Measurements from ENCODE around the gene GDF9. TPM values are rescaled to one million over a fixed set of nuclear protein-coding genes. Genes with fewer than 3 reads are reported as not detected.
A peak's percentile ranks its signal among the peaks of the same experiment; 100 is the strongest.

GDF9 gene
- total RNA-seq, 1 experiment from 2014 or later = not detected

DNA sequence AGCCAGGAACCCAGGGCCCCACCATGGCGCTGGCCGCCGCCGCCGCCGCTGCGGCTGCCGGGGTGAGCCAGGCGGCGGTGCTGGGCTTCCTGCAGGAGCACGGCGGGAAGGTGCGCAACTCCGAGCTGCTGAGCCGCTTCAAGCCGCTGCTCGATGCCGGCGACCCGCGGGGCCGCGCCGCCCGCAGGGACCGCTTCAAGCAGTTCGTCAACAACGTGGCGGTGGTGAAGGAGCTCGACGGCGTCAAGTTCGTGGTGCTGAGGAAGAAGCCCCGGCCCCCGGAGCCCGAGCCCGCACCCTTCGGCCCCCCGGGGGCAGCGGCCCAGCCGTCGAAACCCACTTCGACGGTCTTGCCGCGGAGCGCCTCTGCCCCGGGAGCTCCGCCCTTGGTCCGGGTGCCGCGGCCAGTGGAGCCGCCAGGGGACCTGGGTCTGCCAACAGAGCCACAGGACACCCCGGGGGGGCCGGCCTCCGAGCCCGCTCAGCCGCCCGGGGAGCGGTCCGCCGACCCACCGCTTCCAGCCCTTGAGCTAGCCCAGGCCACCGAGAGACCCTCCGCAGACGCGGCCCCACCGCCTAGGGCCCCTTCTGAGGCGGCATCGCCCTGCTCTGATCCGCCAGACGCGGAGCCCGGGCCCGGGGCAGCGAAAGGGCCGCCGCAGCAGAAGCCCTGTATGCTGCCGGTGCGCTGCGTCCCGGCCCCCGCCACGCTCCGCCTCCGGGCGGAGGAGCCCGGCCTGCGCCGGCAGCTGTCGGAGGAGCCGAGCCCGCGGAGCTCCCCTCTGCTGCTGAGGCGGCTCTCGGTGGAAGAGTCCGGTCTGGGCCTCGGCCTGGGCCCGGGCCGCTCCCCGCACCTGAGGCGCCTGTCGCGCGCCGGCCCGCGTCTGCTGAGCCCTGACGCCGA lies 52.4 kb downstream of the GDF9 start:
- no peaks in the 10 kb centered on the region for H4K20me1 ChIP-seq (ENCODE audit: low read length)
- no peak overlapping the region for H3K9ac ChIP-seq (ENCODE audit: low read length)
- BruUV-seq (replicated peaks) = no TSS peak
- H3K27ac ChIP-seq (ENCODE audit: low read length) = no peak overlapping the region
- H3F3A ChIP-seq (ENCODE audit: low read length, unreplicated experiment) = no peaks in the 10 kb centered on the region
- no peak for TF ChIP-seq EZH2phosphoT487 (IDR thresholded peaks at IDR 0.05; ENCODE audit: borderline replicate concordance, low read length)
- no peak for TF ChIP-seq EZH2 (IDR thresholded peaks at IDR 0.05; ENCODE audit: low read length, unreplicated experiment)
- TF ChIP-seq, protein P1, sequence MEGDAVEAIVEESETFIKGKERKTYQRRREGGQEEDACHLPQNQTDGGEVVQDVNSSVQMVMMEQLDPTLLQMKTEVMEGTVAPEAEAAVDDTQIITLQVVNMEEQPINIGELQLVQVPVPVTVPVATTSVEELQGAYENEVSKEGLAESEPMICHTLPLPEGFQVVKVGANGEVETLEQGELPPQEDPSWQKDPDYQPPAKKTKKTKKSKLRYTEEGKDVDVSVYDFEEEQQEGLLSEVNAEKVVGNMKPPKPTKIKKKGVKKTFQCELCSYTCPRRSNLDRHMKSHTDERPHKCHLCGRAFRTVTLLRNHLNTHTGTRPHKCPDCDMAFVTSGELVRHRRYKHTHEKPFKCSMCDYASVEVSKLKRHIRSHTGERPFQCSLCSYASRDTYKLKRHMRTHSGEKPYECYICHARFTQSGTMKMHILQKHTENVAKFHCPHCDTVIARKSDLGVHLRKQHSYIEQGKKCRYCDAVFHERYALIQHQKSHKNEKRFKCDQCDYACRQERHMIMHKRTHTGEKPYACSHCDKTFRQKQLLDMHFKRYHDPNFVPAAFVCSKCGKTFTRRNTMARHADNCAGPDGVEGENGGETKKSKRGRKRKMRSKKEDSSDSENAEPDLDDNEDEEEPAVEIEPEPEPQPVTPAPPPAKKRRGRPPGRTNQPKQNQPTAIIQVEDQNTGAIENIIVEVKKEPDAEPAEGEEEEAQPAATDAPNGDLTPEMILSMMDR (conservative IDR thresholded peaks at IDR 0.05; ENCODE audit: low read depth, low read length) = no peak
- peak; percentile 80 for ATAC-seq
- H3K79me2 ChIP-seq (ENCODE audit: low read length) = no peaks in the 10 kb centered on the region
- H3K4me2 ChIP-seq (ENCODE audit: low read length) = peak overlapping the region; percentile 73
- DNase-seq = no peak
- H2AFZ ChIP-seq (ENCODE audit: low read length) = peak overlapping the region; percentile 67; the same call in 1 of the 2 replicates
- CTCF ChIA-PET = no interaction called here
- H3K4me3 ChIP-seq (ENCODE audit: low read length) = peak overlapping the region; percentile 64; the same call in 1 of the 2 replicates
- no peaks in the 10 kb centered on the region for H3K9me2 ChIP-seq (replicated peaks; ENCODE audit: low read length)
- no peaks in the 10 kb centered on the region for H3K27me3 ChIP-seq (ENCODE audit: low read length)
- POLR2A ChIA-PET (ENCODE audit: unreplicated experiment) = no interaction called here
- no peaks in the 10 kb centered on the region for H3K9me3 ChIP-seq (ENCODE audit: low read length)
- H3K4me1 ChIP-seq (ENCODE audit: insufficient read depth, low read length) = peaks cover 5% of the 10 kb centered on the region; the same call in 1 of the 2 replicates
- intact Hi-C loops (cut with micrococcal nuclease) = no loop called here
- H3K36me3 ChIP-seq (ENCODE audit: low read depth, low read length) = no peaks in the 10 kb centered on the region

DNA sequence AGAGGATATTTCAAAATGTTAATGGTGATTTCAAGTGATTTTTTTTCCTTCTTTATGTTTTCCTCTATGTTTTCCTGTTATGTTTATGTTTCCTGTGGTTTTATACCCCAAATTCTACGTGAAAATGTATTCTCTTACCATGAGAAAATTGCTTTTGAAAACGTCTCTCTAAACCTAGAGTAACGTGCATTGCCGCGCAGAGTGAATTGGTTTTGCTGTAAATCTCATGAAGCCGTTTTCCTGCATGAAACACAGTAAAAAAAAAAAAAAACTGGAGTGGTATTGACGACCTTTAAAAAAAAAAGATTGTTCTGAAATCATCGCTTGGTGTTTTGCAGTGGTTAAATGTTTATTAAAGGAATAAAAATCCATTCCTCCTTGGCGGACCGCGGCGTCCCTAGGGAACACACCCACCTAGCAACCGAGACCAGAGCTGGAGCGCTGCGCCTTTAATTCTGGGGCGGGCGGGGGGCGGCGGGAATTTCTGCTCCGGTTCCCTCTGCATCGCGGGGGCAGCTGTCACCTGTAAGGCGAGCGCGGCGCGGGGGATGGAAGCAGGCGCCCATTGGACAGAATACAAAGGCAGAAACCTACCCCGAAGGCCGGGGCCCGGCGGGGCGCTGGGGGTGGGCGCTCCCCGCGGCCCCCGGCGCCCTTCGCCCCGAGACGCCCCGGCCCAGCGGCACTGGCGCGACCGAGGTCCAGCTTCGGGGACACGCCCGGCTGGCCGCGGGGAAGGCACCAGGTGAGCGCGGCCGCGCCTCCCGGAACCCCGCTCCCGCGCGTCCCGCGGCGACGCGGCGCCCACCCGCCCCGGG lies 53.3 kb downstream of the GDF9 start, which contains the start of gene SOWAHA:
TSS of gene SOWAHA (plus strand) at position 522 of the 818 bp plus-strand sequence. CDS start 320 bp downstream, outside the sequence.
- no peaks in the 10 kb centered on the region for H3K9me3 ChIP-seq (ENCODE audit: low read length)
- POLR2A ChIA-PET (ENCODE audit: unreplicated experiment) = no interaction called here
- no TSS peak for BruUV-seq (replicated peaks)
- H3K27me3 ChIP-seq (ENCODE audit: low read length) = no peaks in the 10 kb centered on the region
- TF ChIP-seq EZH2 (IDR thresholded peaks at IDR 0.05; ENCODE audit: low read length, unreplicated experiment) (no peak), EZH2phosphoT487 (IDR thresholded peaks at IDR 0.05; ENCODE audit: borderline replicate concordance, low read length) (no peak)
- TF ChIP-seq, protein P1 (conservative IDR thresholded peaks at IDR 0.05; ENCODE audit: low read depth, low read length) = no peak
- no peaks in the 10 kb centered on the region for H3K9me2 ChIP-seq (replicated peaks; ENCODE audit: low read length)
- H3K27ac ChIP-seq (ENCODE audit: low read length) = no peak within 1 kb of the TSS
- ATAC-seq (peak; percentile 46), DNase-seq (no peak)
- peak within 1 kb of the TSS; percentile 71 for H2AFZ ChIP-seq (ENCODE audit: low read length)
- no peak within 1 kb of the TSS for H3K9ac ChIP-seq (ENCODE audit: low read length)
- H3K4me2 ChIP-seq (ENCODE audit: low read length) = peak within 1 kb of the TSS; percentile 81
- H3F3A ChIP-seq (ENCODE audit: low read length, unreplicated experiment) = no peaks in the 10 kb centered on the region
- no peaks in the 10 kb centered on the region for H4K20me1 ChIP-seq (ENCODE audit: low read length)
- intact Hi-C loops (cut with micrococcal nuclease) = no loop called here
- H3K36me3 ChIP-seq (ENCODE audit: low read depth, low read length) = no peaks in the 10 kb centered on the region
- H3K4me1 ChIP-seq (ENCODE audit: insufficient read depth, low read length) = peaks cover 5% of the 10 kb centered on the region; the same call in 1 of the 2 replicates
- H3K79me2 ChIP-seq (ENCODE audit: low read length) = no peaks in the 10 kb centered on the region
- CTCF ChIA-PET = interaction anchor here (0.6 kb wide), 1 partner anchor 58 kb away, joined by 5 read pairs; no protein-coding TSS in a partner anchor
- H3K4me3 ChIP-seq (ENCODE audit: low read length) = peak within 1 kb of the TSS; percentile 64
